Endothelial cell of umbilical vein (primary cell): ENCODE data around the gene CCNF. TPM values are rescaled to one million over a fixed set of nuclear protein-coding genes. Genes with fewer than 3 reads are reported as not detected.

Source experiments
- BruUV-seq: library from RNA; stranded (reverse); fragments of 400-500 nt; replicated peaks from 2 replicates; lab custom pipeline; 2021; lab: Mats Ljungman, UMichigan
- CTCF ChIA-PET: fragments of 300-600, 350-600 bp; sonication (Branson Sonifier 250); formaldehyde crosslinking; loops from one replicate; lab custom pipeline; 2021; ENCODE audit warnings: antibody characterized with exemption, inconsistent platforms; lab: Charles Lee
- POLR2A ChIA-PET: fragments of 300-600, 350-600 bp; sonication (Branson Sonifier 250); formaldehyde crosslinking; loops from one replicate; lab custom pipeline; 2021; ENCODE audit warnings: antibody characterized with exemption, inconsistent platforms; lab: Charles Lee
- DNase-seq: peaks from one replicate; pipeline ENCODE4 v3.0.0-alpha.2; 2011; ENCODE audit warnings: low read depth, low spot score
- FAIRE-seq: peaks from 2 replicates; lab custom pipeline; 2011; peaks lifted over from hg19 to GRCh38; lab: Jason Lieb, UNC
- H2AFZ ChIP-seq: 2 replicates; pipeline ENCODE4 v1.6.0; 2012; ENCODE audit warnings: low read depth, low read length, control low read depth, inconsistent platforms
- H3K27ac ChIP-seq: 2 replicates; pipeline ENCODE4 v1.5.1; 2011; ENCODE audit warnings: low read depth, mild to moderate bottlenecking, control low read depth, low read length, moderate library complexity; ENCODE audit not compliant: insufficient read depth
- H3K27me3 ChIP-seq, 2 experiments: 2 replicates each; pipeline versions ENCODE4 v1.6.0 to v1.6.1; 2011; ENCODE audit warnings: low read length in 2 of 2, mixed read lengths in 1 of 2; ENCODE audit not compliant: control insufficient read depth in 2 of 2, insufficient read depth in 2 of 2
- H3K36me3 ChIP-seq, 2 experiments: 2 replicates in 1 of 2; 3 replicates in 1 of 2; pipeline ENCODE4 v1.5.1; 2011; ENCODE audit warnings: low read length in 2 of 2, mild to moderate bottlenecking in 1 of 2, moderate library complexity in 1 of 2; ENCODE audit not compliant: control insufficient read depth in 2 of 2, insufficient read depth in 2 of 2; ENCODE audit errors: extremely low read depth in 1 of 2
- H3K4me1 ChIP-seq: 3 replicates; pipeline ENCODE4 v1.5.1; 2011; ENCODE audit warnings: mild to moderate bottlenecking, low read length; ENCODE audit not compliant: control insufficient read depth, insufficient read depth; ENCODE audit errors: extremely low read depth
- H3K4me2 ChIP-seq: 2 replicates; pipeline ENCODE4 v1.6.1; 2011; ENCODE audit warnings: low read length, control low read depth, mixed read lengths; ENCODE audit not compliant: insufficient read depth
- H3K4me3 ChIP-seq, 3 experiments: fragments of 200-600 bp in 1 of 3; sonication (generic), shearing (Covaris generic) in 1 of 3; replicated peaks in 1 of 3; 2 replicates each; pipeline ENCODE4 v1.5.1; 2011 to 2016; ENCODE audit warnings: control low read depth in 3 of 3, low read length in 3 of 3, mild to moderate bottlenecking in 2 of 3, inconsistent platforms in 1 of 3, low read depth in 1 of 3, moderate library complexity in 1 of 3; ENCODE audit not compliant: insufficient read depth in 1 of 3
- H3K79me2 ChIP-seq: 2 replicates; pipeline ENCODE4 v1.6.0; 2012; ENCODE audit warnings: low read length, inconsistent platforms; ENCODE audit not compliant: control insufficient read depth, insufficient read depth
- H3K9ac ChIP-seq: replicated peaks from 2 replicates; pipeline ENCODE3; 2011; ENCODE audit warnings: low read length, control low read depth; ENCODE audit not compliant: insufficient read depth; ENCODE audit errors: extremely low read depth
- H3K9me1 ChIP-seq: replicated peaks from 3 replicates; pipeline ENCODE4 v1.6.0; 2011; ENCODE audit warnings: mild to moderate bottlenecking, low read length; ENCODE audit not compliant: control insufficient read depth, insufficient read depth; ENCODE audit errors: extremely low read depth
- H3K9me3 ChIP-seq: replicated peaks from 2 replicates; pipeline ENCODE4 v1.5.1; 2012; ENCODE audit warnings: low read length, inconsistent platforms; ENCODE audit not compliant: control insufficient read depth, insufficient read depth
- H4K20me1 ChIP-seq: replicated peaks from 2 replicates; pipeline ENCODE3; 2011; ENCODE audit warnings: mild to moderate bottlenecking, low read length; ENCODE audit not compliant: control insufficient read depth, insufficient read depth; ENCODE audit errors: extremely low read depth
- EZH2 ChIP-seq: IDR thresholded peaks from 2 replicates; pipeline ENCODE4 v1.6.1; 2012; ENCODE audit warnings: borderline replicate concordance, low read depth, mild to moderate bottlenecking, moderate library complexity, low read length, inconsistent platforms; ENCODE audit not compliant: severe bottlenecking
- MYC ChIP-seq: IDR thresholded peaks from one replicate; pipeline ENCODE4 v1.6.1; 2011; ENCODE audit warnings: mild to moderate bottlenecking, low read depth, low read length
- dilution Hi-C: fragments of 300-500 bp; cut with MboI; formaldehyde crosslinking; loops from one replicate; pipeline ENCODE4 v1.15.0; 2019; ENCODE audit warnings: low sequenced_read_pairs; ENCODE audit not compliant: extremely low pct_ligation_motif_present
- intact Hi-C: fragments of 100-400 bp; cut with micrococcal nuclease; formaldehyde crosslinking; loops from one replicate; pipeline ENCODE4 v1.10.0; 2022
- polyA plus RNA-seq, 4 experiments: library from polyadenylated mRNA; depleted of rRNA in 3 of 4; stranded (reverse) in 3 of 4; unstranded in 1 of 4; fragments of >200 nt; gene quantifications; 2 replicates each; pipeline versions ENCODE4 v1.2.1 to v1.2.3, GENCODE V29; 2011 to 2012; ENCODE audit warnings: missing spikeins in 1 of 4
- total RNA-seq: library from RNA; stranded (reverse); gene quantifications from 2 replicates; pipeline ENCODE4 v1.2.3, GENCODE V29; 2021
- TF ChIP-seq, protein P1 (sequence below), 2 donors: IDR thresholded peaks; 1 replicate in 1 of 2; 2 replicates in 1 of 2; pipeline ENCODE4 v1.5.1; 2011; ENCODE audit warnings: low read length in 2 of 2, mild to moderate bottlenecking in 2 of 2, moderate library complexity in 2 of 2, control low read depth in 1 of 2, inconsistent platforms in 1 of 2, low read depth in 1 of 2; ENCODE audit not compliant: insufficient read depth in 1 of 2; ENCODE audit errors: extremely low read depth in 1 of 2

CCNF gene
- total and polyA plus RNA-seq, 2 donors (not counting 3 experiments of a cell fraction or from before 2014, with no cell fraction given): 13.9 to 48.9 TPM

DNA sequence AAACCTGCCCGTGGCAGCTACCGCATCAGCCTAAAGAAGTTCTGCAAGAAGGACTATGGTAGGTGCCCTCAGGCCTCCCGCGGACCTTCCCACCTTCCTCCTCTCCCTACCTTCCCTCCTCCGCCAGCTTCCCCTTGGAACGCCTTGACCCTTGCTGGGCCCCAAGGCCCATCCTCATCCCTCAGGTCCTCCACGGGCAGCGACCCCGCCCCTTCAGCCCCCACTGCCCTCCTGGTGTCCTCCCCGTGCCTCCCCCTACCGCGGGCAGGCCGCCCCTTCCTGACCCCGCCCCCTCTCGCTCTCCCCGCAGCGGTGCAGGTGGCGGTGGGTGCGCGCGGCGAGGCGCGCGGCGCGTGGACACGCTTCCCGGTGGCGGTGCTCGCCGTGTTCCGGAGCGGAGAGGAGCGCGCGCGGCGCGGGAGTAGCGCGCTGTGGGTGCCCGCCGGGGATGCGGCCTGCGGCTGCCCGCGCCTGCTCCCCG is 44.2 kb downstream of the CCNF start:
- dilution Hi-C loops (no loop called here), intact Hi-C loops (no loop called here)
- Histone ChIP-seq H3K4me2 (no peak overlapping the region), H3K79me2 (peaks cover 9% of the 10 kb centered on the region), H3K9me1 (no peaks in the 10 kb centered on the region), H3K27me3 (peaks cover 18 to 22% of the 10 kb centered on the region in 2 experiments), H4K20me1 (no peaks in the 10 kb centered on the region), H3K36me3 (no peaks in the 10 kb centered on the region), H3K4me1 (peaks cover 11% of the 10 kb centered on the region), H3K9ac (no peak overlapping the region), H3K9me3 (no peaks in the 10 kb centered on the region), H3K27ac (no peak overlapping the region), H2AFZ (no peak overlapping the region), H3K4me3 (peak overlapping the region in 1 of 3 experiments; percentile 15)
- ChIA-PET CTCF (interaction anchor here (2.8 kb wide), 1 partner anchor 28 kb away, joined by 10 read pairs; no protein-coding TSS in a partner anchor), POLR2A (interaction anchor here (0.6 kb wide), 1 partner anchor 16 kb away, joined by 3 read pairs; no protein-coding TSS in a partner anchor)
- DNase-seq (no peak), FAIRE-seq (no peak)
- TF ChIP-seq EZH2 (no peak), MYC (no peak)
- TF ChIP-seq, protein P1, sequence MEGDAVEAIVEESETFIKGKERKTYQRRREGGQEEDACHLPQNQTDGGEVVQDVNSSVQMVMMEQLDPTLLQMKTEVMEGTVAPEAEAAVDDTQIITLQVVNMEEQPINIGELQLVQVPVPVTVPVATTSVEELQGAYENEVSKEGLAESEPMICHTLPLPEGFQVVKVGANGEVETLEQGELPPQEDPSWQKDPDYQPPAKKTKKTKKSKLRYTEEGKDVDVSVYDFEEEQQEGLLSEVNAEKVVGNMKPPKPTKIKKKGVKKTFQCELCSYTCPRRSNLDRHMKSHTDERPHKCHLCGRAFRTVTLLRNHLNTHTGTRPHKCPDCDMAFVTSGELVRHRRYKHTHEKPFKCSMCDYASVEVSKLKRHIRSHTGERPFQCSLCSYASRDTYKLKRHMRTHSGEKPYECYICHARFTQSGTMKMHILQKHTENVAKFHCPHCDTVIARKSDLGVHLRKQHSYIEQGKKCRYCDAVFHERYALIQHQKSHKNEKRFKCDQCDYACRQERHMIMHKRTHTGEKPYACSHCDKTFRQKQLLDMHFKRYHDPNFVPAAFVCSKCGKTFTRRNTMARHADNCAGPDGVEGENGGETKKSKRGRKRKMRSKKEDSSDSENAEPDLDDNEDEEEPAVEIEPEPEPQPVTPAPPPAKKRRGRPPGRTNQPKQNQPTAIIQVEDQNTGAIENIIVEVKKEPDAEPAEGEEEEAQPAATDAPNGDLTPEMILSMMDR (IDR thresholded peaks at IDR 0.05; ENCODE audit: extremely low read depth in 1 of 2, insufficient read depth in 1 of 2, low read depth in 1 of 2, low read length in 2 of 2): no peak
- BruUV-seq: no TSS peak
